K562 (cell line): ENCODE data around the gene TDRD3. TPM values are rescaled to one million over a fixed set of nuclear protein-coding genes. Genes with fewer than 3 reads are reported as not detected.

Experiments used
- CEBPG ChIP-seq, 3 experiments: fragments of 200-800 bp in 1 of 3; sonication (Bioruptor generic) in 1 of 3; sonication (generic) in 1 of 3; formaldehyde crosslinking in 1 of 3; IDR thresholded peaks in 2 of 3; conservative IDR thresholded peaks in 1 of 3; 2 replicates each; pipeline versions ENCODE4 v1.6.1 to v1.8.0; 2016 to 2022; ENCODE audit warnings: missing compliant biosample characterization in 2 of 3, missing genetic modification characterization in 2 of 3, mild to moderate bottlenecking in 1 of 3, missing genetic modification reagents in 1 of 3
- CTCFL ChIP-seq: IDR thresholded peaks from 2 replicates; pipeline ENCODE4 v1.6.1; 2011; ENCODE audit warnings: borderline replicate concordance, low read depth, mild to moderate bottlenecking, moderate library complexity, low read length; ENCODE audit not compliant: insufficient read depth, poor library complexity, severe bottlenecking
- DNMT1 ChIP-seq: fragments of 450-650 bp; IDR thresholded peaks from 2 replicates; pipeline ENCODE4 v1.6.1; 2016; ENCODE audit warnings: antibody characterized with exemption, mild to moderate bottlenecking
- KLF1 ChIP-seq: fragments of 450-650 bp; IDR thresholded peaks from 2 replicates; pipeline ENCODE4 v1.6.1; 2016; ENCODE audit warnings: missing genetic modification characterization, missing compliant biosample characterization
- MIER1 ChIP-seq: fragments of 450-650 bp; IDR thresholded peaks from 2 replicates; pipeline ENCODE4 v1.6.1; 2016; ENCODE audit warnings: antibody characterized with exemption, mild to moderate bottlenecking, low read depth
- MNT ChIP-seq, 2 experiments: fragments of 450-650 bp; conservative IDR thresholded peaks; 2 replicates each; pipeline ENCODE4 v1.6.1; 2017; ENCODE audit warnings: mild to moderate bottlenecking in 2 of 2, moderate library complexity in 2 of 2
- NCOR1 ChIP-seq: fragments of 450-650 bp; IDR thresholded peaks from 2 replicates; pipeline ENCODE4 v1.6.1; 2016; ENCODE audit warnings: mild to moderate bottlenecking, moderate library complexity
- NFIX ChIP-seq: fragments of 250-450 bp; sonication (Bioruptor Pico); IDR thresholded peaks from 2 replicates; pipeline ENCODE4 v1.4.0; 2020; ENCODE audit warnings: low read depth, mild to moderate bottlenecking, moderate library complexity
- POLR2AphosphoS5 ChIP-seq: IDR thresholded peaks from 2 replicates; pipeline ENCODE4 v1.6.1; 2011; ENCODE audit warnings: mild to moderate bottlenecking, low read depth, low read length, moderate library complexity; ENCODE audit not compliant: control insufficient read depth, insufficient read depth
- POLR3A ChIP-seq: IDR thresholded peaks from 2 replicates; pipeline ENCODE4 v1.6.1; 2011; ENCODE audit warnings: borderline replicate concordance, mild to moderate bottlenecking, moderate library complexity; ENCODE audit not compliant: insufficient read length, insufficient read depth; ENCODE audit errors: extremely low read depth
- SPI1 ChIP-seq: IDR thresholded peaks from 2 replicates; pipeline ENCODE4 v1.6.1; 2011; ENCODE audit warnings: low read depth, low read length, control low read depth, borderline replicate concordance
- ZNF165 ChIP-seq: fragments of 250-450 bp; sonication (Bioruptor Pico); IDR thresholded peaks from 2 replicates; pipeline ENCODE4 v1.4.0; 2020; ENCODE audit warnings: borderline replicate concordance
- polyA plus RNA-seq, 8 experiments: library from polyadenylated mRNA; depleted of rRNA in 4 of 8; stranded (reverse) in 5 of 8; unstranded in 3 of 8; fragments of >200 nt; fragmentation: Nextera tagmentation in 2 of 8; fragmentation: Illumina TruSeq in 1 of 8; extraction: Ambion mirVana in 2 of 8; extraction: Trizol in 1 of 8; gene quantifications; 2 replicates each; pipeline versions ENCODE4 v1.2.1 to v1.2.3, GENCODE V29; 2011 to 2014; ENCODE audit warnings: inconsistent platforms in 1 of 8, missing spikeins in 1 of 8
- total RNA-seq, 7 experiments: library from RNA; depleted of rRNA in 6 of 7; stranded (reverse); fragments of >200 nt in 6 of 7; fragmentation: Illumina TruSeq in 2 of 7; extraction: Trizol in 2 of 7; gene quantifications; 2 replicates each; pipeline versions ENCODE4 v1.2.1 to v1.2.3, GENCODE V29; 2011 to 2021; ENCODE audit warnings: low replicate concordance in 1 of 7

Gene TDRD3
- total and polyA plus RNA-seq, 9 of the 15 experiments (the other 6 are each of a cell fraction or from before 2014, with no cell fraction given): 3.6 to 16.4 (median 9.5) TPM

- TF ChIP-seq MNT (conservative IDR thresholded peaks at IDR 0.05) (peak; percentile 81 to 85), ZNF165 (no peak), POLR2AphosphoS5 (no peak), DNMT1 (no peak), POLR3A (no peak), MIER1 (peak; percentile 76), KLF1 (tag) (no peak), NFIX (CRISPR knock-in tag) (no peak), SPI1 (peak; percentile 23; the same call in 1 of the 2 replicates), NCOR1 (peak; percentile 35; the same call in 1 of the 2 replicates), CTCFL (no peak), CEBPG (CRISPR knock-in tag; IDR thresholded peaks at IDR 0.05) (no peak), CEBPG (tag; conservative IDR thresholded peaks at IDR 0.05 in 1 of 2, IDR thresholded peaks at IDR 0.05 in 1 of 2) (no peak)
- TF ChIP-seq, all 486 proteins: peak for 21
These were observed 2.0 kb downstream of the TDRD3 start (continued) for GRCh38 chr13:60398907-60399589.
